GM12878 (cell line): ENCODE measurements around the gene CD69. TPM values are rescaled to one million over a fixed set of nuclear protein-coding genes. Genes with fewer than 3 reads are reported as not detected.

Source experiments
- ATAC-seq: fragments of 200-7000 bp; cut with Tn5 transposase; 3 replicates; pipeline ENCODE4 v1.9.1; 2020; ENCODE audit warnings: mild to moderate bottlenecking, moderate library complexity
- BruUV-seq: library from RNA; stranded (reverse); fragments of 400-500 nt; replicated peaks from 2 replicates; lab custom pipeline; 2021; lab: Mats Ljungman, UMichigan
- CTCF ChIA-PET: fragments of 300-600 bp; sonication (Branson Sonifier 250); formaldehyde crosslinking; extraction: SDS; loops from one replicate; lab custom pipeline; 2021; ENCODE audit warnings: inconsistent platforms; lab: Yijun Ruan, JAX
- POLR2A ChIA-PET: fragments of 350-600 bp; formaldehyde crosslinking; extraction: SDS; loops from one replicate; lab custom pipeline; 2021; ENCODE audit warnings: inconsistent platforms; lab: Charles Lee
- RAD21 ChIA-PET: fragments of 300-600 bp; sonication (Branson Sonifier 250); formaldehyde crosslinking; loops from one replicate; lab custom pipeline; 2023; ENCODE audit warnings: antibody characterized with exemption; ENCODE audit not compliant: unreplicated experiment; lab: Charles Lee
- SMC1A ChIA-PET: fragments of 300-600 bp; sonication (Branson Sonifier 250); formaldehyde crosslinking; loops from one replicate; lab custom pipeline; 2023; ENCODE audit not compliant: unreplicated experiment, uncharacterized antibody; lab: Charles Lee
- DNase-seq: peaks from one replicate; pipeline ENCODE4 v3.0.0-alpha.2; 2011; ENCODE audit warnings: low read depth, low spot score
- FAIRE-seq: peaks from 3 replicates; lab custom pipeline; 2011; peaks lifted over from hg19 to GRCh38; lab: Jason Lieb, UNC
- H2AFZ ChIP-seq: 2 replicates; pipeline ENCODE4 v1.6.0; 2011; ENCODE audit warnings: low read depth, low read length, control low read depth; ENCODE audit not compliant: control insufficient read depth
- H3K27ac ChIP-seq: 2 replicates; pipeline ENCODE4 v1.5.1; 2011; ENCODE audit warnings: control low read depth; ENCODE audit not compliant: control insufficient read depth, insufficient read depth
- H3K27me3 ChIP-seq, 2 experiments: replicated peaks in 1 of 2; 2 replicates each; pipeline versions ENCODE4 v1.6.0 to v1.6.1; 2011; ENCODE audit warnings: low read length in 1 of 2; ENCODE audit not compliant: control insufficient read depth in 2 of 2, insufficient read depth in 2 of 2
- H3K36me3 ChIP-seq, 2 experiments: 2 replicates each; pipeline ENCODE4 v1.5.1; 2011; ENCODE audit warnings: low read length in 1 of 2; ENCODE audit not compliant: control insufficient read depth in 2 of 2, insufficient read depth in 2 of 2
- H3K4me1 ChIP-seq: 2 replicates; pipeline ENCODE4 v1.6.1; 2011; ENCODE audit warnings: mild to moderate bottlenecking, low read length, moderate library complexity, mixed read lengths; ENCODE audit not compliant: control insufficient read depth, insufficient read depth
- H3K4me2 ChIP-seq: 2 replicates; pipeline ENCODE4 v1.6.0; 2011; ENCODE audit warnings: control low read depth; ENCODE audit not compliant: control insufficient read depth, insufficient read depth
- H3K4me3 ChIP-seq: fragments of 200-600 bp; sonication (generic); 2 replicates; pipeline ENCODE4 v1.5.1; 2016
- H3K79me2 ChIP-seq: 2 replicates; pipeline ENCODE4 v1.6.0; 2011; ENCODE audit warnings: low read length; ENCODE audit not compliant: control insufficient read depth, insufficient read depth
- H3K9ac ChIP-seq: 2 replicates; pipeline ENCODE4 v1.8.0; 2011; ENCODE audit warnings: low read length, control low read depth, mixed read lengths; ENCODE audit not compliant: control insufficient read depth, insufficient read depth
- H3K9me3 ChIP-seq: replicated peaks from 3 replicates; pipeline ENCODE4 v1.5.1; 2011; ENCODE audit warnings: mild to moderate bottlenecking, low read length; ENCODE audit not compliant: control insufficient read depth, insufficient read depth
- H4K20me1 ChIP-seq: 2 replicates; pipeline ENCODE4 v1.6.0; 2011; ENCODE audit not compliant: control insufficient read depth, insufficient read depth
- ATF2 ChIP-seq: IDR thresholded peaks from 2 replicates; pipeline ENCODE4 v1.6.1; 2012; ENCODE audit warnings: low read length, inconsistent platforms
- ATF3 ChIP-seq: IDR thresholded peaks from 2 replicates; pipeline ENCODE4 v1.6.1; 2011; ENCODE audit warnings: low read depth, mild to moderate bottlenecking, low read length, moderate library complexity, borderline replicate concordance; ENCODE audit errors: extremely low read depth
- CHD4 ChIP-seq: fragments of 200-600 bp; sonication (generic); IDR thresholded peaks from 2 replicates; pipeline ENCODE4 v1.6.1; 2016; ENCODE audit warnings: mild to moderate bottlenecking
- CREB1 ChIP-seq: IDR thresholded peaks from 2 replicates; pipeline ENCODE4 v1.6.1; 2012; ENCODE audit warnings: low read depth, mild to moderate bottlenecking, inconsistent platforms
- GATAD2B ChIP-seq: fragments of 450-650 bp; conservative IDR thresholded peaks from 2 replicates; pipeline ENCODE4 v1.6.1; 2017; ENCODE audit warnings: low read depth, mild to moderate bottlenecking, moderate library complexity
- HDAC6 ChIP-seq: fragments of 200-600 bp; sonication (generic); IDR thresholded peaks from one replicate; pipeline ENCODE4 v1.8.0; 2017; ENCODE audit warnings: antibody characterized with exemption; ENCODE audit not compliant: unreplicated experiment
- HDGF ChIP-seq: fragments of 450-650 bp; IDR thresholded peaks from 2 replicates; pipeline ENCODE4 v1.6.1; 2016; ENCODE audit warnings: antibody characterized with exemption
- HSF1 ChIP-seq: fragments of 150-350 bp; IDR thresholded peaks from 2 replicates; pipeline ENCODE4 v1.6.1; 2014; ENCODE audit warnings: mild to moderate bottlenecking, low read depth, low read length
- MAX ChIP-seq: IDR thresholded peaks from 2 replicates; pipeline ENCODE4 v1.6.1; 2012; ENCODE audit warnings: low read depth, low read length, improper control_type of control experiment
- NFXL1 ChIP-seq: fragments of 450-650 bp; IDR thresholded peaks from 2 replicates; pipeline ENCODE4 v1.6.1; 2017; ENCODE audit warnings: antibody characterized with exemption, mild to moderate bottlenecking, borderline replicate concordance
- NR2C2 ChIP-seq: IDR thresholded peaks from 2 replicates; pipeline ENCODE4 v1.6.1; 2011; ENCODE audit warnings: borderline replicate concordance, low read depth; ENCODE audit not compliant: control insufficient read depth, insufficient read length
- POLR2AphosphoS2 ChIP-seq: IDR thresholded peaks from 2 replicates; pipeline ENCODE4 v1.6.1; 2011; ENCODE audit warnings: low read depth, mild to moderate bottlenecking, low read length, improper control_type of control experiment, moderate library complexity
- TBL1XR1 ChIP-seq: IDR thresholded peaks from 2 replicates; pipeline ENCODE4 v1.6.1; 2012; ENCODE audit warnings: low read depth, low read length, improper control_type of control experiment
- ZBED1 ChIP-seq: IDR thresholded peaks from 2 replicates; pipeline ENCODE4 v1.6.1; 2016; ENCODE audit warnings: borderline replicate concordance
- WGBS: methylation state at CpG from one replicate; pipeline ENCODE4 v1.1.6; 2016; ENCODE audit warnings: low lambda C conversion rate; ENCODE audit not compliant: insufficient replicate concordance, insufficient coverage; ENCODE audit errors: missing lambda C conversion rate; 5-methylcytosine and 5-hydroxymethylcytosine counted together
- in situ Hi-C: fragments of 300-500 bp; cut with MboI; formaldehyde crosslinking; loops from 9 replicates; pipeline ENCODE4 v1.14.3; 2018; ENCODE audit warnings: mixed read lengths
- intact Hi-C: fragments of 100-400 bp; cut with micrococcal nuclease; formaldehyde crosslinking; loops from one replicate; pipeline ENCODE4 v1.14.2; 2022; ENCODE audit not compliant: unreplicated experiment
- polyA plus RNA-seq, 11 experiments: library from polyadenylated mRNA; depleted of rRNA in 4 of 11; unstranded in 6 of 11; stranded (reverse) in 5 of 11; fragments of >200 nt; fragmentation: Nextera tagmentation in 4 of 11; fragmentation: Illumina TruSeq in 1 of 11; extraction: Ambion mirVana in 4 of 11; extraction: Trizol in 1 of 11; gene quantifications; 1 replicate in 1 of 11; 2 replicates in 10 of 11; pipeline versions ENCODE4 v1.2.1 to v1.2.3, GENCODE V29; 2011 to 2016; ENCODE audit warnings: inconsistent platforms in 2 of 11, missing spikeins in 2 of 11, low read depth in 1 of 11
- total RNA-seq, 4 experiments: library from RNA; depleted of rRNA in 3 of 4; stranded (reverse); fragments of >200 nt in 3 of 4; fragmentation: Illumina TruSeq in 1 of 4; extraction: Trizol in 1 of 4; gene quantifications; 2 replicates each; pipeline versions ENCODE4 v1.2.1 to v1.2.3, GENCODE V29; 2013 to 2021
- TF ChIP-seq, protein P1 (sequence below): fragments of 450-650 bp; conservative IDR thresholded peaks from 2 replicates; pipeline ENCODE4 v1.6.1; 2017; ENCODE audit warnings: mild to moderate bottlenecking, moderate library complexity
- TF ChIP-seq, protein P2 (sequence below): IDR thresholded peaks from 2 replicates; pipeline ENCODE4 v1.6.1; 2011; ENCODE audit warnings: low read depth, low read length, improper control_type of control experiment, borderline replicate concordance

CD69 gene
- total and polyA plus RNA-seq, 10 of the 15 experiments (the other 5 are each of a cell fraction or from before 2014, with no cell fraction given), result 7.3 to 156 (median 15.0) TPM

DNA sequence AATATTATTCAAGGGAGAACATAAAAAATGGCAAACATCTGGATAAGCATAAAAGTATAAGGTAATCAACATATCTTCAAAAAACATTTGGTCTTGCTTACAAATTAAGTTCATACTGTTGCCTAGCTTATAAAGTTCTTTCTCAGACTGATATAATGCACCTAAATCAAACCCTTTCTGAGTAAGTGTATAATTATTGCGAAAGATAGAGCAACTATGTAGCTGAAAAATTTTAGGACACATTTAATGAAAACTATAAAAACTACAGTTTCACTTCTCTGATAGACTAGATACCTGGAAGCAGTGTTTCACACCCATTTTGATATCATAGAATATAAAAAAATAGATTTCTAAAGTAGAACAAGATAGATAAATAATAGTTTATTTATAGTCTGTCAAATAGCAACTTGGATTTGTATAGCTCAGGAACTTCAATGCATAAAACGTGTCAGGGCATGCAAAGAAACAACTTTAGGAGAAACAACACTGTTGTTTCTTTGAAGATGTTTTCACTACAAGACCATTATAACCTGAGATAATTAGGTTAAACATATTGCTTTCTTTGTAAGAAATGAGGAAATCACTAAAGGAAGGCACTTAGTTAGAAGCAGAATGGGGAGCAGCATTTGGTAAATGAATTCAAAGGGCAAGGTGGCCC lies 35.4 kb downstream of the CD69 start:
- ChIA-PET POLR2A (no interaction called here), RAD21 (interaction anchor here (1.0 to 2.2 kb wide), 3 partner anchors 13 to 78 kb away, joined by 3 to 10 read pairs (median 3); no protein-coding TSS in a partner anchor), SMC1A (interaction anchor here (0.7 to 1.8 kb wide), 8 partner anchors 8 to 78 kb away, joined by 3 to 6 read pairs (median 4); partner anchors contain the start of gene CLECL1), CTCF (interaction anchor here (0.7 to 2.0 kb wide), 7 partner anchors 8 to 362 kb away, joined by 3 to 9 read pairs (median 3); no protein-coding TSS in a partner anchor)
- FAIRE-seq (no peak), DNase-seq (no peak), ATAC-seq (no peak)
- Histone ChIP-seq H3K27me3 (no peaks in the 10 kb centered on the region; a peak in 1 of 4 replicates), H3K4me3 (peak overlapping the region; percentile 42), H3K9me3 (no peaks in the 10 kb centered on the region; the same call in 2 of the 3 replicates), H3K4me2 (peak overlapping the region; percentile 65), H3K27ac (peak overlapping the region; percentile 88), H3K9ac (peak overlapping the region; percentile 3), H3K79me2 (peaks cover 99% of the 10 kb centered on the region), H3K36me3 (no peaks in the 10 kb centered on the region), H2AFZ (no peak overlapping the region), H4K20me1 (no peaks in the 10 kb centered on the region), H3K4me1 (peaks cover 22% of the 10 kb centered on the region)
- in situ Hi-C loops, result no loop called here
- BruUV-seq, result no TSS peak
- TF ChIP-seq ATF2 (no peak), CREB1 (no peak), HDAC6 (no peak), NR2C2 (no peak), HSF1 (no peak), TBL1XR1 (no peak), CHD4 (no peak), POLR2AphosphoS2 (no peak), GATAD2B (no peak), HDGF (no peak), ZBED1 (no peak), MAX (no peak), NFXL1 (no peak), ATF3 (no peak)
- TF ChIP-seq, protein P1, sequence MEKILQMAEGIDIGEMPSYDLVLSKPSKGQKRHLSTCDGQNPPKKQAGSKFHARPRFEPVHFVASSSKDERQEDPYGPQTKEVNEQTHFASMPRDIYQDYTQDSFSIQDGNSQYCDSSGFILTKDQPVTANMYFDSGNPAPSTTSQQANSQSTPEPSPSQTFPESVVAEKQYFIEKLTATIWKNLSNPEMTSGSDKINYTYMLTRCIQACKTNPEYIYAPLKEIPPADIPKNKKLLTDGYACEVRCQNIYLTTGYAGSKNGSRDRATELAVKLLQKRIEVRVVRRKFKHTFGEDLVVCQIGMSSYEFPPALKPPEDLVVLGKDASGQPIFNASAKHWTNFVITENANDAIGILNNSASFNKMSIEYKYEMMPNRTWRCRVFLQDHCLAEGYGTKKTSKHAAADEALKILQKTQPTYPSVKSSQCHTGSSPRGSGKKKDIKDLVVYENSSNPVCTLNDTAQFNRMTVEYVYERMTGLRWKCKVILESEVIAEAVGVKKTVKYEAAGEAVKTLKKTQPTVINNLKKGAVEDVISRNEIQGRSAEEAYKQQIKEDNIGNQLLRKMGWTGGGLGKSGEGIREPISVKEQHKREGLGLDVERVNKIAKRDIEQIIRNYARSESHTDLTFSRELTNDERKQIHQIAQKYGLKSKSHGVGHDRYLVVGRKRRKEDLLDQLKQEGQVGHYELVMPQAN, result no peak
- TF ChIP-seq, protein P2, sequence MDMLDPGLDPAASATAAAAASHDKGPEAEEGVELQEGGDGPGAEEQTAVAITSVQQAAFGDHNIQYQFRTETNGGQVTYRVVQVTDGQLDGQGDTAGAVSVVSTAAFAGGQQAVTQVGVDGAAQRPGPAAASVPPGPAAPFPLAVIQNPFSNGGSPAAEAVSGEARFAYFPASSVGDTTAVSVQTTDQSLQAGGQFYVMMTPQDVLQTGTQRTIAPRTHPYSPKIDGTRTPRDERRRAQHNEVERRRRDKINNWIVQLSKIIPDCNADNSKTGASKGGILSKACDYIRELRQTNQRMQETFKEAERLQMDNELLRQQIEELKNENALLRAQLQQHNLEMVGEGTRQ, result no peak
- intact Hi-C loops, result no loop called here
- WGBS, result 29% methylated on average over 2 of the region's 2 CpGs
